Measurements from ENCODE around the gene GFRA4.

The GFRA4 gene

DNA sequence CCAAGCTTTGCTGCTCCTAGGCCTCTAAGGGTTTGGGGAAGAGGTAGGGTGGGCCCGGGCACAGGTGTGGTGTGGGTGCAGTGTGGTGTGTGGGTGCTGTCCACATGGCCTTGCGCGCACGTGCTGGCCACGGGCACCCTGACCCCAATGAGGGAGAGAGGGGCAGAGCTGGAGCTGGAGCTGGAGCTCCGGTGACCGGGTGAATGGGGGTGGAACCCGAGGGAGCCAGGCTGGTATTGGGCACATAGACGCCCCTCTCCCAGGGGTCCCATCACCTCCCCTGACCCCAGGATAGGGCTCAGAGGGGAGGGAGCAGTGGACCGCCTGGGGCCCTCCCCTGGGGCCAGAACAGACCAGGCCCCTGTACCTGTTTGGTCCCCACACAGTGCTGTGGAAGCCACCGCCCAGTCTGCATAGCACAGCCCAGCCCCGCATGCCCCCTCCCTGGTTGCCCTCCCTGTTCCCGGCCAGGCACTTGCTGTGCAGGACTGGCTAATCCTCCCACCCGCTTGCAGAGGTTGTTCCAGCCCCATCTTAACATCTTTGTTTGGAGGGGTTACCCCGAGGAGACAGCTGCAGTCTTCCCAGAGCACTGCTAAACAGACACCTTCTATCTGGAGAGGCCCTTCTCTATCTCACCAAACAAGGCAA, 17.6 kb upstream of the GFRA4 start:
- TF ChIP-seq, protein P1, sequence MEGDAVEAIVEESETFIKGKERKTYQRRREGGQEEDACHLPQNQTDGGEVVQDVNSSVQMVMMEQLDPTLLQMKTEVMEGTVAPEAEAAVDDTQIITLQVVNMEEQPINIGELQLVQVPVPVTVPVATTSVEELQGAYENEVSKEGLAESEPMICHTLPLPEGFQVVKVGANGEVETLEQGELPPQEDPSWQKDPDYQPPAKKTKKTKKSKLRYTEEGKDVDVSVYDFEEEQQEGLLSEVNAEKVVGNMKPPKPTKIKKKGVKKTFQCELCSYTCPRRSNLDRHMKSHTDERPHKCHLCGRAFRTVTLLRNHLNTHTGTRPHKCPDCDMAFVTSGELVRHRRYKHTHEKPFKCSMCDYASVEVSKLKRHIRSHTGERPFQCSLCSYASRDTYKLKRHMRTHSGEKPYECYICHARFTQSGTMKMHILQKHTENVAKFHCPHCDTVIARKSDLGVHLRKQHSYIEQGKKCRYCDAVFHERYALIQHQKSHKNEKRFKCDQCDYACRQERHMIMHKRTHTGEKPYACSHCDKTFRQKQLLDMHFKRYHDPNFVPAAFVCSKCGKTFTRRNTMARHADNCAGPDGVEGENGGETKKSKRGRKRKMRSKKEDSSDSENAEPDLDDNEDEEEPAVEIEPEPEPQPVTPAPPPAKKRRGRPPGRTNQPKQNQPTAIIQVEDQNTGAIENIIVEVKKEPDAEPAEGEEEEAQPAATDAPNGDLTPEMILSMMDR (IDR thresholded peaks at IDR 0.05; ENCODE audit: low read depth, low read length): no peak
- DNase-seq (ENCODE audit: low read depth, low spot score): no peak
- in situ Hi-C loops (cut with HindIII; ENCODE audit: low sequenced_read_pairs): no loop called here
- H3K4me3 ChIP-seq (ENCODE audit: low read depth, low read length): peak overlapping the region; percentile 44

DNA sequence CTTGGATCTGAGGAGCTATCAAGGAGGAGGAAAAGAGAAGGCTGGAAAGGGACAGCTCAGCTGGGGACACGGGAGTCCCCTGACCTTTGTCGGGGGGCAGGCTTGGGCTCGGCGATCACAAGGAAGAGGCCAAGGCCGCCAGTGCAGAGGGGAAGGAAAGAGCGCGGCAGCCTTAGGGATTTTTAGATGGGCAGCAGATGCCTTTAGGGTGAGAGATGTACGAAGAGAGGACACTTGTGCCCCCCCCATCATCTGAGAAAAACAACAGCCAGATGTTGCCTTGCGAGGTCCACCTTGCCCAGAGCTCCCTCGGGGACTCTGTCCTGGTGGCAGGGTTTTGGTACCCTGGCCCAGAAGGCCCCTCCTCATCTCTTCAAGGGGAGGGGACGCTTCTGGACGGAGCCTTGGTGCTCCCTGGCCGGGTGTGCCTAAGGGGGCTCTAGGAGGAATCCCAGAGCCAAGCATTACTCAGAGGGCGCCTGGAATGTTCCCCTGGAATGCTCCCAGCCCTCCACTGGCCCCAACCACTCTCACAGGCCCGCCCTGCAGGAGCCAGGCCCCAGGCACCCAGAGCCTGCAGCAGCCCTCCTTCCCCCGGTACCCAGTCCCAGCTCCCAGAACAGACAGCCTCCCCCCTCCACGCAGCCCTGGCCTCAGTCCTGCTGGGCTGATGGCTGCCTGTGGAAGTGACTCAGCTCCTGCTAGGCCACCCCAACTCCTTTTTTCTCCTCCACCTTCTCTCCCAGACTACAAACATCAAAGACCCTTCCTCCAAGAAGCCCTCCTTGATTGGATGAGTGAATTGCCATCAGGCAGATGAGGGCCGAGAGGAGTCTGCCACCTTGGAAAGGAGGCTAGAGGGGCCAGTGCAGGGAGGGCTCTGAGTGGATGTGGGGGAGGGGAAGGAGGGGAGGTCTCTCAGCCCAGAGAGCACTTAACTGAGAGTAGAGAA, 16.8 kb upstream of the GFRA4 start:
- in situ Hi-C loops (cut with HindIII; ENCODE audit: low sequenced_read_pairs): no loop called here
- H3K4me3 ChIP-seq (ENCODE audit: low read depth, low read length): peak overlapping the region; percentile 44
- TF ChIP-seq, protein P1 (IDR thresholded peaks at IDR 0.05; ENCODE audit: low read depth, low read length): no peak
- DNase-seq (ENCODE audit: low read depth, low spot score): peak; percentile 78

DNA sequence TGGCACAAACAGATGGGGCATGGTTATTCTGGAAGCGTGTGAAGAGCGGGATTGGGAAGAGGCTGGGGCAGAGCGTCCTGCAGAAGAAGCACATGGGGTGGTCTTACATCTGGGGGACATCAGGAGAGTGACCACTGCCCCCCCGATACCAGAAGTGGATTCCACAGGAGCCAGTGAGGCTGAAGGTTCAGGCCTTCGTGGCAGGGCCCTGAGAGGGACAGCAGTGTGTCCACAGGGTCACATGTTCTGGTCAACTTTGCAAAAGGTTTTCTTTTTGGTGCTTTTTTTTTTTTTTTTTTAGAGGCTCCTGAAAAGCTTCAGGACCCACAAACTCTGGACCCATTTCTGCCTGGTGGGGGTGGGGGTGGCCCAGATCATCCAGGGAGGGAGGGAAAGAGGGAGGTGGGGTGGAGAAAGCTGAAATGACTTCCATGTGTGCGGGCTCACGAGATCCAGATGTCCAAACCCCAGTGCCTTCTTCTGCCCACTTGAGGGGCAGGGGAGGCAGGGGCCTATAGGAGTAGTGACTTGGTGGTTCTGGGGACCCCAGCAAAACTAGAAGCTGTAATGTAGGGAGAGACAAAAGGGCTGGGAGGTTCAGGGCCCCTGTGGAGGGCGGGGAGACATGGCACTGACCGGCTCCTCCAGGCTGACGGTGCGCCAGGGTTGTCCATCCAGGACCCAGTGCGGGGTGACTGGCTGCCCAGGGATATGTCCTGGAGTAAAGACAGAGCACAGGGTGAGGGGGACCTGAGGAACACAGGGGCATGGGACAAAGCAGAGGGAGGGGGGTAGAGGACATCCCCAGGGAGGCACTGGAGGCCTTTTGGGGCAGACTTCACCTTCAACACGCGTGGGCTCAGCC, 15.9 kb upstream of the GFRA4 start:
- TF ChIP-seq, protein P1 (IDR thresholded peaks at IDR 0.05; ENCODE audit: low read depth, low read length): no peak
- no peak overlapping the region for H3K4me3 ChIP-seq (ENCODE audit: low read depth, low read length)
- DNase-seq (ENCODE audit: low read depth, low spot score): no peak
- in situ Hi-C loops (cut with HindIII; ENCODE audit: low sequenced_read_pairs): no loop called here

DNA sequence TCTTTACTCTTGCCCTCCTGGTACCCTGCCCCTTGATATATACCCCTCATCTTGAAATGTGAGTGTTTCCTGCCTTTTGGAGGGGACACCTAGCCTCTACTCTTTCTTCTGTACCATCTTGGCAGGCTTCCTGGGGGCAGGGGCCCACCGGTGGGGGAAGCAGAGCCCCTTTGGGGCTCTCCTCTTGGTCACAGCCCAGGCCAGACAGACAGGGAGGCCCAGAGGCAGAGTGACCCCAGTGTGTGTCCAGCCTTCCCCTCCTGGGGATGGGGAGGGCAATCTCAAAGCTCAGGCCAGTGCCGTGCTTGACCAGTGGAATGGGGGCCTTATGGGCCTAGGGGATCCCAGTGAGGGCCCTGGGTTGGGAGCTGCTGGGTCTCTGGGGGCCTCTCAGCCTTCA, 15.0 kb upstream of the GFRA4 start:
- no peak overlapping the region for H3K4me3 ChIP-seq (ENCODE audit: low read depth, low read length)
- in situ Hi-C loops (cut with HindIII; ENCODE audit: low sequenced_read_pairs): no loop called here
- TF ChIP-seq, protein P1 (IDR thresholded peaks at IDR 0.05; ENCODE audit: low read depth, low read length): no peak
- no peak for DNase-seq (ENCODE audit: low read depth, low spot score)

DNA sequence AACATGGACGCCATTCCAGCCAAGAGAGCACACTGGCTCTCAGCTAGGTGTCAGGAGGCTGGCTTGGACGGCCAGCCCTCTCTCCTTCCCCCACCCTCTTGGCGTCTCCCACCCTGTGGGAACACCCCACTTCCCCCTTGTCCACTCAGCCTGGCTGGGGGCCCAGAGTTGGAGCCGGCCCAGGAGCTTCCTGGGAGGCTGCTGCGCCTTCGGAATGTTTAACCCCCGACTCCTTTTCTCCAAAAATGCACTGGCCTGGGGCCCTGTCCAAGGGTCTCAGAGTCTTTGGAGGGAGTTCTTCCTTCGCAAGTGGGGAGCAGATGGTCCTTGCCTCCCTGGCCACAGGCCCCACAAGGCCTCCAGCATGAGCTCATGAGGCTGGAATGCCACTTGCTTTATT, 14.5 kb upstream of the GFRA4 start:
- TF ChIP-seq, protein P1 (IDR thresholded peaks at IDR 0.05; ENCODE audit: low read depth, low read length): no peak
- H3K4me3 ChIP-seq (ENCODE audit: low read depth, low read length): no peak overlapping the region
- in situ Hi-C loops (cut with HindIII; ENCODE audit: low sequenced_read_pairs): no loop called here
- peak; percentile 11 for DNase-seq (ENCODE audit: low read depth, low spot score)
